ENCODE measurements around the gene SOX12. TPM values are rescaled to one million over a fixed set of nuclear protein-coding genes. Genes with fewer than 3 reads are reported as not detected.
A peak's percentile ranks its signal among the peaks of the same experiment; 100 is the strongest.

Gene SOX12
- polyA plus RNA-seq, 1 donor (not counting 4 experiments of a cell fraction or from before 2014, with no cell fraction given), result 1.9 TPM

DNA sequence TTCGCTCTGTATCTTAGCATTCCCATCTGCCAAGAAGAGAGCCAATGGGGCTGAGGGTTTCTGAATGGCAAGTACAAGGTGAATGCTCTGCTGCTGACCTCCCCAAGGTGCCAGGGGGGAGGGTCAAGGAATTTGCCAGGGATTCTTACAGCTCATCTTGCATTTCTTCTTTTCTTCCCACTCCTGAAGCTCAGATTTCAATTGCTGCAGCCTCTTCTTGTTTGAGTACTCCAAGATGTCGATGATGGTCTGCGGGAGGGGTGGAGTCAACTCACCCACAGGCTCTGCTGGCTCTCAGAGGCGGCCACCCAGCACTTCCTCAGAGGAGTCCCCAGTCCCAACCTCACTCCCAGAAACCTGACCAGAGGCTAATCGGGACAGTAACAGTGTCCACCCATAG is 47.2 kb upstream of the SOX12 start:
- dilution Hi-C loops (cut with MboI; ENCODE audit: extremely low pct_ligation_motif_present, low sequenced_read_pairs), result no loop called here
- H3K4me2 ChIP-seq (ENCODE audit: control insufficient read depth, extremely low read depth, insufficient read depth, low read depth, low read length), result no peak overlapping the region
- no peak overlapping the region for H3K9ac ChIP-seq (ENCODE audit: control insufficient read depth, extremely low read depth, insufficient read depth, low read length)
- no peak for TF ChIP-seq EZH2 (IDR thresholded peaks at IDR 0.05; ENCODE audit: low read length)
- TF ChIP-seq, protein P1, sequence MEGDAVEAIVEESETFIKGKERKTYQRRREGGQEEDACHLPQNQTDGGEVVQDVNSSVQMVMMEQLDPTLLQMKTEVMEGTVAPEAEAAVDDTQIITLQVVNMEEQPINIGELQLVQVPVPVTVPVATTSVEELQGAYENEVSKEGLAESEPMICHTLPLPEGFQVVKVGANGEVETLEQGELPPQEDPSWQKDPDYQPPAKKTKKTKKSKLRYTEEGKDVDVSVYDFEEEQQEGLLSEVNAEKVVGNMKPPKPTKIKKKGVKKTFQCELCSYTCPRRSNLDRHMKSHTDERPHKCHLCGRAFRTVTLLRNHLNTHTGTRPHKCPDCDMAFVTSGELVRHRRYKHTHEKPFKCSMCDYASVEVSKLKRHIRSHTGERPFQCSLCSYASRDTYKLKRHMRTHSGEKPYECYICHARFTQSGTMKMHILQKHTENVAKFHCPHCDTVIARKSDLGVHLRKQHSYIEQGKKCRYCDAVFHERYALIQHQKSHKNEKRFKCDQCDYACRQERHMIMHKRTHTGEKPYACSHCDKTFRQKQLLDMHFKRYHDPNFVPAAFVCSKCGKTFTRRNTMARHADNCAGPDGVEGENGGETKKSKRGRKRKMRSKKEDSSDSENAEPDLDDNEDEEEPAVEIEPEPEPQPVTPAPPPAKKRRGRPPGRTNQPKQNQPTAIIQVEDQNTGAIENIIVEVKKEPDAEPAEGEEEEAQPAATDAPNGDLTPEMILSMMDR (optimal IDR thresholded peaks at IDR 0.05 in 1 of 3, IDR thresholded peaks at IDR 0.05 in 1 of 3, conservative IDR thresholded peaks at IDR 0.05 in 1 of 3; ENCODE audit: extremely low read depth in 1 of 3, insufficient read depth in 2 of 3, low read length in 3 of 3), result no peak
- DNase-seq (ENCODE audit: low read depth, low spot score), result no peak
- H3K79me2 ChIP-seq (ENCODE audit: control insufficient read depth, insufficient read depth, low read length), result no peaks in the 10 kb centered on the region
- no peaks in the 10 kb centered on the region for H3K36me3 ChIP-seq (ENCODE audit: control insufficient read depth in 2 of 2, extremely low read depth in 1 of 2, insufficient read depth in 2 of 2, low read length in 2 of 2)
- FAIRE-seq, result no peak
- H3K4me3 ChIP-seq (ENCODE audit: control insufficient read depth in 2 of 3, extremely low read depth in 1 of 3, insufficient read depth in 2 of 3, low read depth in 1 of 3, low read length in 3 of 3), result no peak overlapping the region
- no peaks in the 10 kb centered on the region for H3K9me1 ChIP-seq (ENCODE audit: control insufficient read depth, extremely low read depth, insufficient read depth, low read length)
- no peaks in the 10 kb centered on the region for H4K20me1 ChIP-seq (ENCODE audit: control insufficient read depth, extremely low read depth, insufficient read depth, low read length)
- no peak overlapping the region for H3K27ac ChIP-seq (ENCODE audit: control insufficient read depth, insufficient read depth, low read length)
- no peaks in the 10 kb centered on the region for H3K9me3 ChIP-seq (ENCODE audit: control insufficient read depth, low read depth, low read length)
- no peaks in the 10 kb centered on the region for H3K4me1 ChIP-seq (ENCODE audit: control insufficient read depth, extremely low read depth, insufficient read depth, low read length)
- no peaks in the 10 kb centered on the region for H3K27me3 ChIP-seq (ENCODE audit: control insufficient read depth, extremely low read depth, insufficient read depth, low read length)
- H2AFZ ChIP-seq (ENCODE audit: control insufficient read depth, low read length), result no peak overlapping the region

- no peaks in the 10 kb centered on the region for H3K27me3 ChIP-seq (ENCODE audit: control insufficient read depth, extremely low read depth, insufficient read depth, low read length)
- no peak for TF ChIP-seq EZH2 (IDR thresholded peaks at IDR 0.05; ENCODE audit: low read length)
- TF ChIP-seq, protein P1 (optimal IDR thresholded peaks at IDR 0.05 in 1 of 3, IDR thresholded peaks at IDR 0.05 in 1 of 3, conservative IDR thresholded peaks at IDR 0.05 in 1 of 3; ENCODE audit: extremely low read depth in 1 of 3, insufficient read depth in 2 of 3, low read length in 3 of 3), result peak; percentile 19 to 38 (median 28)
- FAIRE-seq (no peak), DNase-seq (ENCODE audit: low read depth, low spot score) (no peak)
- no peaks in the 10 kb centered on the region for H3K4me1 ChIP-seq (ENCODE audit: control insufficient read depth, extremely low read depth, insufficient read depth, low read length)
- dilution Hi-C loops (cut with MboI; ENCODE audit: extremely low pct_ligation_motif_present, low sequenced_read_pairs), result no loop called here
- H3K9me3 ChIP-seq (ENCODE audit: control insufficient read depth, low read depth, low read length), result no peaks in the 10 kb centered on the region
- H2AFZ ChIP-seq (ENCODE audit: control insufficient read depth, low read length), result peak overlapping the region; percentile 40
- H3K4me2 ChIP-seq (ENCODE audit: control insufficient read depth, extremely low read depth, insufficient read depth, low read depth, low read length), result peak overlapping the region; percentile 5
- H3K9ac ChIP-seq (ENCODE audit: control insufficient read depth, extremely low read depth, insufficient read depth, low read length), result no peak overlapping the region
- H3K36me3 ChIP-seq (ENCODE audit: control insufficient read depth in 2 of 2, extremely low read depth in 1 of 2, insufficient read depth in 2 of 2, low read length in 2 of 2), result no peaks in the 10 kb centered on the region
- H4K20me1 ChIP-seq (ENCODE audit: control insufficient read depth, extremely low read depth, insufficient read depth, low read length), result no peaks in the 10 kb centered on the region
- no peaks in the 10 kb centered on the region for H3K79me2 ChIP-seq (ENCODE audit: control insufficient read depth, insufficient read depth, low read length)
- no peak overlapping the region for H3K4me3 ChIP-seq (ENCODE audit: control insufficient read depth in 2 of 3, extremely low read depth in 1 of 3, insufficient read depth in 2 of 3, low read depth in 1 of 3, low read length in 3 of 3)
- H3K27ac ChIP-seq (ENCODE audit: control insufficient read depth, insufficient read depth, low read length), result no peak overlapping the region
- H3K9me1 ChIP-seq (ENCODE audit: control insufficient read depth, extremely low read depth, insufficient read depth, low read length), result no peaks in the 10 kb centered on the region
These were observed 46.5 kb upstream of the SOX12 start for GRCh38 chr20:278607-279571.
